KMS-11 (cell line): ENCODE measurements around the gene KCNF1.

ENCODE experiments used
- H2AFZ ChIP-seq: fragments of 200-600 bp; sonication (generic); 2 replicates; pipeline ENCODE4 v1.6.1; 2016; ENCODE audit warnings: antibody characterized with exemption, mixed run types, low read depth
- H3K27ac ChIP-seq: fragments of 200-600 bp; sonication (generic); 2 replicates; pipeline ENCODE4 v1.6.1; 2016; ENCODE audit warnings: mild to moderate bottlenecking, mixed run types
- H3K27me3 ChIP-seq: fragments of 200-600 bp; sonication (generic); 2 replicates; pipeline ENCODE4 v1.6.1; 2017; ENCODE audit warnings: mild to moderate bottlenecking, low read depth, mixed run types, moderate library complexity; ENCODE audit not compliant: insufficient read depth
- H3K36me3 ChIP-seq: fragments of 200-600 bp; sonication (generic); 2 replicates; pipeline ENCODE4 v1.6.1; 2017; ENCODE audit warnings: mild to moderate bottlenecking, mixed run types; ENCODE audit not compliant: insufficient read depth
- H3K4me1 ChIP-seq: fragments of 200-600 bp; sonication (generic); 2 replicates; pipeline ENCODE4 v1.6.1; 2016; ENCODE audit warnings: mild to moderate bottlenecking, low read depth, mixed run types; ENCODE audit not compliant: poor library complexity, severe bottlenecking
- H3K4me2 ChIP-seq: fragments of 200-600 bp; sonication (generic); 2 replicates; pipeline ENCODE4 v1.7.0; 2016; ENCODE audit warnings: mild to moderate bottlenecking, mixed run types
- H3K4me3 ChIP-seq: fragments of 200-600 bp; sonication (generic); IDR thresholded peaks from 2 replicates; pipeline ENCODE4 v1.6.1; 2017; ENCODE audit warnings: low read depth, low read length, mixed read lengths; ENCODE audit not compliant: insufficient read depth
- H3K79me2 ChIP-seq: fragments of 200-600 bp; sonication (generic); 2 replicates; pipeline ENCODE4 v1.6.1; 2016; ENCODE audit warnings: low read depth, mixed run types; ENCODE audit not compliant: insufficient read depth
- H3K9ac ChIP-seq: fragments of 200-600 bp; sonication (generic); 2 replicates; pipeline ENCODE4 v1.6.1; 2016; ENCODE audit warnings: mild to moderate bottlenecking, mixed run types
- H4K20me1 ChIP-seq: fragments of 200-600 bp; sonication (generic); 2 replicates; pipeline ENCODE4 v1.6.1; 2016; ENCODE audit warnings: mild to moderate bottlenecking, mixed run types; ENCODE audit not compliant: insufficient read depth
- CTCF ChIP-seq: fragments of 200-600 bp; sonication (generic); conservative IDR thresholded peaks from 2 replicates; pipeline ENCODE4 v1.6.1; 2017; ENCODE audit warnings: low read depth, mild to moderate bottlenecking, antibody characterized with exemption, low read length, moderate library complexity, mixed read lengths

The KCNF1 gene

GRCh38 chr2:10944799-10945198 lies 33.1 kb downstream of the KCNF1 start:
- H3K4me3 ChIP-seq, result no peak overlapping the region
- H3K79me2 ChIP-seq, result no peaks in the 10 kb centered on the region
- H4K20me1 ChIP-seq, result no peaks in the 10 kb centered on the region
- H3K9ac ChIP-seq, result no peak overlapping the region
- H3K36me3 ChIP-seq, result no peaks in the 10 kb centered on the region
- no peak overlapping the region for H3K27ac ChIP-seq
- no peak overlapping the region for H3K4me2 ChIP-seq
- no peak overlapping the region for H2AFZ ChIP-seq
- no peak for TF ChIP-seq CTCF
- no peaks in the 10 kb centered on the region for H3K4me1 ChIP-seq
- no peaks in the 10 kb centered on the region for H3K27me3 ChIP-seq

DNA sequence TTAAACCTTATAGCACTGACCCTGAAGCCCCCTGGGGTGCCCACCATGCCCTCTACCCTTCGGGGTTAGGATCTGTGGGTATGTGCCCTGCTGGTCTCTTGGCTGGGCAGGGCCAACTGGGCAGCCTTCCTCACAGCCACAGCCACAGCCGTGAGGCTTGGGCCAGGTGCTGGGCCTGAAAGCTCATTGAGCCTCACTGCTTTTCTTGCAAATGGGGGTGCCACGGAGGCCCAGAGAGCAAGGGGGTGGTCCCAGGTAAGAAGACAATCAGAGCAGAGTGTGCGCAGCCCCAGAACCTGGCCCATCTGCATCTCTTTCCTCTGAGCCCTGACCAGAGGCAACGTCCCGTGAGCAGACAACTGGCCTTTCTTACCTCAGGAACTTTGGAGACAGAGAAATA lies 34.7 kb downstream of the KCNF1 start:
- H3K9ac ChIP-seq, result no peak overlapping the region
- no peaks in the 10 kb centered on the region for H3K4me1 ChIP-seq
- H3K79me2 ChIP-seq, result no peaks in the 10 kb centered on the region
- TF ChIP-seq CTCF, result no peak
- H2AFZ ChIP-seq, result no peak overlapping the region
- H3K27ac ChIP-seq, result no peak overlapping the region
- no peak overlapping the region for H3K4me3 ChIP-seq
- no peaks in the 10 kb centered on the region for H4K20me1 ChIP-seq
- no peaks in the 10 kb centered on the region for H3K27me3 ChIP-seq
- H3K4me2 ChIP-seq, result no peak overlapping the region
- H3K36me3 ChIP-seq, result no peaks in the 10 kb centered on the region

DNA sequence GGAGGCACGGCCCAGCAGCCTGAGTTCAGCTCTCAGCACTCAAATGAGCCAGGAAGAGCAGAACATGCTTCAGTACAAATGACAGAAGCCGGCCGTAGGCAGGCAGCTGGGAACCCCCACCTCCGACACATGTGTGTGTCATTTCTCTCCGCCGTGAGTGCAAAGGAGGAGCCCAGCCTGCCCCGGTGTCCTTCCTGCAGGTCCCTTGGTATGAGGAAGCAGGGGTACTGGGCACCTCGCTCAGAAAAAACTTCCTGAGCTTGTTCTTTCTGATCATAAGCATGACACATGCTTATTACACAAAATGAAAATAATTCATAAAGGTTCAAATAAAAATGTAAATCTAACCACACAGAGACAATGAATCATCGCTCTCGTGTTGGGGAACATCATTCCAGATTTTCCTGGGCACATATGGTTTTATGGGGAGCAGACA lies 35.3 kb downstream of the KCNF1 start:
- Histone ChIP-seq H3K9ac (no peak overlapping the region), H3K27me3 (no peaks in the 10 kb centered on the region), H3K4me1 (no peaks in the 10 kb centered on the region), H3K27ac (no peak overlapping the region), H3K79me2 (no peaks in the 10 kb centered on the region), H3K4me2 (no peak overlapping the region), H4K20me1 (no peaks in the 10 kb centered on the region), H3K36me3 (no peaks in the 10 kb centered on the region), H3K4me3 (no peak overlapping the region), H2AFZ (no peak overlapping the region)
- no peak for TF ChIP-seq CTCF

DNA sequence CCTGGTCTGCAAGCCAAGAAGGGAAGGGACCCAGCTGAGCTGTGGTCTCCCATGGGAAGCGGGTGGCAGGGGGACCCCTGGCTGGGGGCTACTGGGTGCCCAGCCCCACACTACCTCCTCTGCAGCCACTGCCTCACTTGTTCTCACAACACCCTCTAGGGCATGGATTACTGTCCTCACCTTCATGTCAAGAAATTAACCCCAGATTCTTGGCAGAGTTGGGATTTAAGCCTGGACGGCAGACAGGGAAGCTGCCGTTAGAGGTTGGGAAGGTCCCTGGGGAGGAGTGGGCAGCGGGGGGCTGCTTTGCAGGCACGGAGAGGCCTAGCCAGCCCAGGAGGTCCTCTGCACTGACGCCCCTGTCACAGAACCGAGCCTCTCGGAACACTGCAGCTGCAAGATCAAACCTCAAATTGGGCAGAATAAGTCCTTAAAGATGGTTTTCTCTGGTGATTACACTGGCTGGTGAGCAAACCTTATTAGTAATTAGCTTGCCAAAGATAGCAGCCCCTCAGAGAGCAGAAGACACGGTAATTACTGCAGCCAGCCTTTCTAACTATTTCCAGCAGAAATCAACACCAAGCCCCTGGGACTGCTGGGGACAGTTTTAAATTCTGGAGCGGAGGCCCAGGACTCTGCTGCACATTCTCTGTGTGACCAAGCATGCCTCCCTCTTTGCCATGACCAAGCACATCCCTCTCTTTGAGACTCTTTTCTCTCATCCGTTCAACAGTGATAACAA lies 35.9 kb downstream of the KCNF1 start:
- no peak for TF ChIP-seq CTCF
- Histone ChIP-seq H3K9ac (no peak overlapping the region), H4K20me1 (no peaks in the 10 kb centered on the region), H3K36me3 (no peaks in the 10 kb centered on the region), H3K4me3 (no peak overlapping the region), H3K27me3 (no peaks in the 10 kb centered on the region), H2AFZ (no peak overlapping the region), H3K4me1 (no peaks in the 10 kb centered on the region), H3K27ac (no peak overlapping the region), H3K4me2 (no peak overlapping the region), H3K79me2 (no peaks in the 10 kb centered on the region)
